ENCODE measurements around the gene DYNC2I2. TPM values are rescaled to one million over a fixed set of nuclear protein-coding genes. Genes with fewer than 3 reads are reported as not detected.

DYNC2I2 gene
- total and polyA plus RNA-seq, 2 of the 4 experiments (the other 2 are of a cell fraction) = 33.7 to 37.1 TPM

DNA sequence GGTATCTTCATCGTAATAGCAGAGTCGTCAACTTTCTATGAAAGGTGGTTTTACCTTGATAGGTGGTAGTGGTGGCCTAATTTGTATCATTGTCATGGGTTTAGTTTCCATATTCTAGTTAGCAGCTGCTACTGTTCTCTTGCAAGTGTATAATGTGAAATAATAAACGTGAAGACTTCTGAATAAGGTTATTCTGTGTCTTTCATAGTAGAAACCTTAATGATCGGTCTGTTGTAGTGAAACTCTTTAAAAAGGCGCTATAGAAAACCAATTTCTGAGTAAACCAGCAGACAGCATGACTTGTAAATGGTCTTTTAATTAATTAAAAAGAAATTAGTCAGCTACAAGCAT lies 34.0 kb upstream of the DYNC2I2 start:
- no CpG with 5 or more reads among the region's 5 CpGs for WGBS, 2 experiments (ENCODE audit: extremely low coverage in 2 of 2, insufficient read length in 1 of 2)
- Histone ChIP-seq H3K9me3 (ENCODE audit: control insufficient read depth, insufficient read depth, low read length) (no peaks in the 10 kb centered on the region), H3K18ac (ENCODE audit: low read depth, low read length) (no peak overlapping the region), H3K79me1 (ENCODE audit: low read depth in 1 of 2, low read length in 2 of 2) (peaks cover 16 to 51% of the 10 kb centered on the region in 2 experiments; a peak in 3 of 4 replicates), H3K14ac (replicated peaks; ENCODE audit: low read depth, low read length) (peak overlapping the region; percentile 97), H3K23ac (ENCODE audit: low read depth, low read length) (peak overlapping the region; percentile 88), H3K36me3 (ENCODE audit: control insufficient read depth, insufficient read depth, low read length) (peaks cover 17% of the 10 kb centered on the region), H3K4ac (ENCODE audit: low read depth, low read length) (peak overlapping the region; percentile 89), H3K4me2 (ENCODE audit: low read depth, low read length) (peak overlapping the region; percentile 94), H2AK5ac (ENCODE audit: low read depth, low read length) (peak overlapping the region; percentile 59; the same call in 1 of the 2 replicates), H2BK20ac (ENCODE audit: low read depth, low read length) (no peak overlapping the region), H2AFZ (replicated peaks; ENCODE audit: low read length, poor library complexity) (no peak overlapping the region), H2BK15ac (ENCODE audit: low read depth, low read length) (no peak overlapping the region), H4K20me1 (ENCODE audit: insufficient read depth, low read length) (peaks cover 25% of the 10 kb centered on the region), H3K9me1 (ENCODE audit: insufficient read depth, low read length) (peaks cover 14% of the 10 kb centered on the region; the same call in 1 of the 2 replicates), H4K5ac (ENCODE audit: low read depth, low read length) (no peak overlapping the region; the same call in 1 of the 2 replicates), H2BK120ac (ENCODE audit: low read depth, low read length) (no peak overlapping the region), H4K8ac (ENCODE audit: low read depth in 2 of 2, low read length in 2 of 2) (0 out of 4 replicates have a peak overlapping the region, but pooled peaks have one; percentile 27 to 58), H4K91ac (ENCODE audit: insufficient read depth, low read depth, low read length) (0 out of 2 replicates have a peak overlapping the region, but pooled peaks have one; percentile 55), H3K56ac (ENCODE audit: extremely low read depth, insufficient read depth, low read length) (peak overlapping the region; percentile 89), H3K27me3 (ENCODE audit: control insufficient read depth, insufficient read depth, low read length) (no peaks in the 10 kb centered on the region), H3K4me3 (ENCODE audit: insufficient read depth, low read depth, low read length) (peak overlapping the region; percentile 99), H3K4me1 (ENCODE audit: control insufficient read depth, insufficient read depth, low read length) (peaks cover 7% of the 10 kb centered on the region), H2BK5ac (ENCODE audit: low read depth, low read length, poor library complexity, severe bottlenecking) (peak overlapping the region; percentile 64), H3K9ac (ENCODE audit: low read depth, low read length) (peak overlapping the region; percentile 90), H2AK9ac (replicated peaks; ENCODE audit: low read depth, low read length, poor library complexity) (peak overlapping the region; percentile 97), H3K27ac (ENCODE audit: insufficient read depth, low read length) (peak overlapping the region; percentile 82)
- POLR2A ChIA-PET (ENCODE audit: unreplicated experiment) = no interaction called here
- in situ Hi-C loops (cut with MboI; ENCODE audit: low sequenced_read_pairs) = no loop called here
- dilution Hi-C loops (cut with HindIII; ENCODE audit: low sequenced_read_pairs, unreplicated experiment) = no loop called here
- DNase-seq (no peak), ATAC-seq (ENCODE audit: low read depth) (no peak)
- CTCF ChIA-PET = interaction anchor here (0.8 to 1.8 kb wide), 2 partner anchors 11 to 128 kb away, joined by 3 read pairs; partner anchors contain the start of genes ENDOG and PKN3
- intact Hi-C loops (cut with micrococcal nuclease) = loop anchor here (10.0 kb wide), 1 partner anchor 116 kb away; no protein-coding TSS in a partner anchor
- TF ChIP-seq FOS (IDR thresholded peaks at IDR 0.05; ENCODE audit: low read depth, low read length) (no peak), CEBPB (IDR thresholded peaks at IDR 0.05; ENCODE audit: low read depth, low read length) (no peak), NFE2L2 (IDR thresholded peaks at IDR 0.05; ENCODE audit: low read depth, low read length) (no peak), SMC3 (IDR thresholded peaks at IDR 0.05; ENCODE audit: low read depth, low read length) (no peak), BHLHE40 (IDR thresholded peaks at IDR 0.05; ENCODE audit: low read depth, low read length) (no peak), RCOR1 (IDR thresholded peaks at IDR 0.05; ENCODE audit: insufficient replicate concordance, low read length) (no peak), MXI1 (IDR thresholded peaks at IDR 0.05; ENCODE audit: borderline replicate concordance, low read depth, low read length) (no peak), RAD21 (IDR thresholded peaks at IDR 0.05; ENCODE audit: low read length) (no peak), RFX5 (IDR thresholded peaks at IDR 0.05; ENCODE audit: low read depth, low read length) (no peak), MAFK (IDR thresholded peaks at IDR 0.05; ENCODE audit: low read depth, low read length) (no peak), POLR2A (IDR thresholded peaks at IDR 0.05; ENCODE audit: low read depth, low read length) (no peak), CHD1 (IDR thresholded peaks at IDR 0.05; ENCODE audit: low read depth, low read length) (no peak), MAZ (IDR thresholded peaks at IDR 0.05; ENCODE audit: borderline replicate concordance, low read depth, low read length) (no peak)
- TF ChIP-seq, protein P1, sequence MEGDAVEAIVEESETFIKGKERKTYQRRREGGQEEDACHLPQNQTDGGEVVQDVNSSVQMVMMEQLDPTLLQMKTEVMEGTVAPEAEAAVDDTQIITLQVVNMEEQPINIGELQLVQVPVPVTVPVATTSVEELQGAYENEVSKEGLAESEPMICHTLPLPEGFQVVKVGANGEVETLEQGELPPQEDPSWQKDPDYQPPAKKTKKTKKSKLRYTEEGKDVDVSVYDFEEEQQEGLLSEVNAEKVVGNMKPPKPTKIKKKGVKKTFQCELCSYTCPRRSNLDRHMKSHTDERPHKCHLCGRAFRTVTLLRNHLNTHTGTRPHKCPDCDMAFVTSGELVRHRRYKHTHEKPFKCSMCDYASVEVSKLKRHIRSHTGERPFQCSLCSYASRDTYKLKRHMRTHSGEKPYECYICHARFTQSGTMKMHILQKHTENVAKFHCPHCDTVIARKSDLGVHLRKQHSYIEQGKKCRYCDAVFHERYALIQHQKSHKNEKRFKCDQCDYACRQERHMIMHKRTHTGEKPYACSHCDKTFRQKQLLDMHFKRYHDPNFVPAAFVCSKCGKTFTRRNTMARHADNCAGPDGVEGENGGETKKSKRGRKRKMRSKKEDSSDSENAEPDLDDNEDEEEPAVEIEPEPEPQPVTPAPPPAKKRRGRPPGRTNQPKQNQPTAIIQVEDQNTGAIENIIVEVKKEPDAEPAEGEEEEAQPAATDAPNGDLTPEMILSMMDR (conservative IDR thresholded peaks at IDR 0.05; ENCODE audit: low read depth, low read length) = no peak
- TF ChIP-seq, protein P2, sequence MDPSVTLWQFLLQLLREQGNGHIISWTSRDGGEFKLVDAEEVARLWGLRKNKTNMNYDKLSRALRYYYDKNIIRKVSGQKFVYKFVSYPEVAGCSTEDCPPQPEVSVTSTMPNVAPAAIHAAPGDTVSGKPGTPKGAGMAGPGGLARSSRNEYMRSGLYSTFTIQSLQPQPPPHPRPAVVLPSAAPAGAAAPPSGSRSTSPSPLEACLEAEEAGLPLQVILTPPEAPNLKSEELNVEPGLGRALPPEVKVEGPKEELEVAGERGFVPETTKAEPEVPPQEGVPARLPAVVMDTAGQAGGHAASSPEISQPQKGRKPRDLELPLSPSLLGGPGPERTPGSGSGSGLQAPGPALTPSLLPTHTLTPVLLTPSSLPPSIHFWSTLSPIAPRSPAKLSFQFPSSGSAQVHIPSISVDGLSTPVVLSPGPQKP (IDR thresholded peaks at IDR 0.05; ENCODE audit: borderline replicate concordance, low read depth, low read length) = no peak
- TF ChIP-seq, protein P3, sequence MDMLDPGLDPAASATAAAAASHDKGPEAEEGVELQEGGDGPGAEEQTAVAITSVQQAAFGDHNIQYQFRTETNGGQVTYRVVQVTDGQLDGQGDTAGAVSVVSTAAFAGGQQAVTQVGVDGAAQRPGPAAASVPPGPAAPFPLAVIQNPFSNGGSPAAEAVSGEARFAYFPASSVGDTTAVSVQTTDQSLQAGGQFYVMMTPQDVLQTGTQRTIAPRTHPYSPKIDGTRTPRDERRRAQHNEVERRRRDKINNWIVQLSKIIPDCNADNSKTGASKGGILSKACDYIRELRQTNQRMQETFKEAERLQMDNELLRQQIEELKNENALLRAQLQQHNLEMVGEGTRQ (IDR thresholded peaks at IDR 0.05; ENCODE audit: low read depth, low read length) = no peak
- no TSS peak for BruUV-seq (replicated peaks)
